ENCODE measurements around the gene RCOR3.

Gene RCOR3

GRCh38 chr1:211355873-211356272 lies 96.7 kb downstream of the RCOR3 start:
- DNase-seq (ENCODE audit: low read depth) = no peak
- no peak overlapping the region for H3K4me3 ChIP-seq (ENCODE audit: control insufficient read depth, low read depth, low read length)
- no peak for TF ChIP-seq CTCF (IDR thresholded peaks at IDR 0.05; ENCODE audit: control insufficient read depth, insufficient read depth, low read depth, low read length, missing control alignments)

- peak; percentile 11 for DNase-seq (ENCODE audit: low read depth)
- no peak for TF ChIP-seq CTCF (IDR thresholded peaks at IDR 0.05; ENCODE audit: control insufficient read depth, insufficient read depth, low read depth, low read length, missing control alignments)
- H3K4me3 ChIP-seq (ENCODE audit: control insufficient read depth, low read depth, low read length) = no peak overlapping the region
Measured at GRCh38 chr1:211356723-211357407, 97.7 kb downstream of the RCOR3 start.

- DNase-seq (ENCODE audit: low read depth) = no peak
Measured at GRCh38 chr1:211358685-211359084, 99.5 kb downstream of the RCOR3 start.

GRCh38 chr1:211359876-211360275 lies 100.7 kb downstream of the RCOR3 start:
- H3K4me3 ChIP-seq (ENCODE audit: control insufficient read depth, low read depth, low read length) = no peak overlapping the region
- TF ChIP-seq CTCF (IDR thresholded peaks at IDR 0.05; ENCODE audit: control insufficient read depth, insufficient read depth, low read depth, low read length, missing control alignments) = no peak
- DNase-seq (ENCODE audit: low read depth) = no peak

More at GRCh38 chr1:211358685-211359084, 99.5 kb downstream of the RCOR3 start:
- no peak for TF ChIP-seq CTCF (IDR thresholded peaks at IDR 0.05; ENCODE audit: control insufficient read depth, insufficient read depth, low read depth, low read length, missing control alignments)
- H3K4me3 ChIP-seq (ENCODE audit: control insufficient read depth, low read depth, low read length) = no peak overlapping the region

GRCh38 chr1:211361202-211361601 lies 102.0 kb downstream of the RCOR3 start:
- TF ChIP-seq CTCF (IDR thresholded peaks at IDR 0.05; ENCODE audit: control insufficient read depth, insufficient read depth, low read depth, low read length, missing control alignments) = no peak
- no peak for DNase-seq (ENCODE audit: low read depth)
- H3K4me3 ChIP-seq (ENCODE audit: control insufficient read depth, low read depth, low read length) = no peak overlapping the region

All from AG09309 (cell line).